Measurements from ENCODE around the gene SNAPC1.

- TF ChIP-seq POLR2AphosphoS5 (IDR thresholded peaks at IDR 0.05; ENCODE audit: low read depth, low read length) = no peak
- no peak for TF ChIP-seq POLR2A (IDR thresholded peaks at IDR 0.05; ENCODE audit: low read depth, low read length)
- TF ChIP-seq TAF1 (IDR thresholded peaks at IDR 0.05; ENCODE audit: borderline replicate concordance, low read depth, low read length) = no peak
Measured at GRCh38 chr14:61737915-61738314, 24.3 kb upstream of the SNAPC1 start.
